GOT3 (cell line): Measurements from ENCODE around the gene PNMT.

Experiments
- DNase-seq: peaks from one replicate; lab custom pipeline; 2025; ENCODE audit warnings: mixed read lengths; lab: John Stamatoyannopoulos, UW

PNMT gene

DNA sequence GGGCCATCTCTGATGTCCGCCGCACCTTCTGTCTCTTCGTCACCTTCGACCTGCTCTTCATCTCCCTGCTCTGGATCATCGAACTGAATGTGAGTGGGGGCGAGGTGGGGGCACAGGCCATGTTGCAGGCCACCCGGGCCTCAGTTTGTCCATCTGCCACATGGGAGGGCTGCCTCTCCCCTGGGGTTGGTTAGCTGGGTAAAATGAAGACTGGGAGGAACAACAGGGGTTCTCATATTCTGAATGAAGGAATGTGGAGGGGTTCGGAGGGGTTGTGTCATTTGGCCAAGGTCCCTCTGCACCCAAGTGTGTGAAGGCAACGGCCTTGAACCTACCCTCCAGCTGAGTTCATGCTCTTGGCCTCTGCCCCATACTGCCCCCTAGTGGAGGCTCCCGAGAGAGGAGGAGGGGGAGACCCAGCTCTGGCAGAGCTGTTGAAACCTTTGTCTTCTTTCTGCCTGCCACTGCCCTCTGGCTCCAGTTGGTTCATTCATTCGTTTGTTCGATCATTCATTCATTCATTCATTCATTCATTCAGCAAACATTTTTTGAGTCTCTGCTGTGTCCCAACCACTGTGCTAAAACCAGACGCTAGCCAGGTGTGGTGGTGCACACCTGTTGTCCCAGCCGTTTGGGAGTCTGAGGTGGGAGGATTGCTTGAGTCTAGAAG, 14.5 kb upstream of the PNMT start:
- no peak for DNase-seq

DNA sequence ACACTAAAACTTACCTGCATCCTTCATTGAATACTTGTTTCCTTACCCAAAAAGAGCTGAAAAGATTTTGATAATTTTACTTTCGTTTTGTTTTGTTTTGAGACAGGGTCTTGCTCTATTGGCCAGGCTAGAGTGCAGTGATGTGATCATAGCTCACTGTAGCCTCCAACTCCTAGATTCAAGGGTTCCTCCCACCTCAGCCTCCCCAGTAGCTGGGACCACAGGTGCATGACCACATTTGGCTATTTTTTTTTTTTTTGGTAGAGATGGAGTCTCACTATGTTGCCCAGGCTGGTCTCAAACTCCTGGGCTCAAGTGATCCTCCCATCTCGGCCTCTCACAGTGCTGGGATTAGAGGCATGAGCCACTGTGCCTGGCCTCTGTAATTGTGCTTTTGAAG, 13.1 kb upstream of the PNMT start:
- DNase-seq, result no peak

- no peak for DNase-seq
These were observed 9.9 kb upstream of the PNMT start for GRCh38 chr17:39658346-39658745.

DNA sequence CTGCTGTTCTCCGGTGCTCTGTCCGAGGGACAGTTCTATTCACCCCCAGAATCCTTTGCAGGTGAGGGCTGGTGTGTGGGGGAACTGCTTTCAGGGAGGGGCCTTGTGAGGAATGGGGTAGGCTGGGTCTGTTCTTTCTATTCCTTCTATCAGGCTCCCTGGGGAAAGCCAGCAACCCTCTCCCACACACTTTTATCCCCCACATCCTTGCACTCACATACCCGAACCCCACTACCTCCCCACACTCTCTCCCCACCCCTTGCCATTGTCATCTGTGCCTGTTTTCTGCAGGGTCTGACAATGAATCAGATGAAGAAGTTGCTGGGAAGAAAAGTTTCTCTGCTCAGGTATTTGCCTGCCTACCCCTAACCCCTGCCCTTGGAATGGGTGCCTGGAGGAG, 9.5 kb upstream of the PNMT start:
- DNase-seq, result no peak

DNA sequence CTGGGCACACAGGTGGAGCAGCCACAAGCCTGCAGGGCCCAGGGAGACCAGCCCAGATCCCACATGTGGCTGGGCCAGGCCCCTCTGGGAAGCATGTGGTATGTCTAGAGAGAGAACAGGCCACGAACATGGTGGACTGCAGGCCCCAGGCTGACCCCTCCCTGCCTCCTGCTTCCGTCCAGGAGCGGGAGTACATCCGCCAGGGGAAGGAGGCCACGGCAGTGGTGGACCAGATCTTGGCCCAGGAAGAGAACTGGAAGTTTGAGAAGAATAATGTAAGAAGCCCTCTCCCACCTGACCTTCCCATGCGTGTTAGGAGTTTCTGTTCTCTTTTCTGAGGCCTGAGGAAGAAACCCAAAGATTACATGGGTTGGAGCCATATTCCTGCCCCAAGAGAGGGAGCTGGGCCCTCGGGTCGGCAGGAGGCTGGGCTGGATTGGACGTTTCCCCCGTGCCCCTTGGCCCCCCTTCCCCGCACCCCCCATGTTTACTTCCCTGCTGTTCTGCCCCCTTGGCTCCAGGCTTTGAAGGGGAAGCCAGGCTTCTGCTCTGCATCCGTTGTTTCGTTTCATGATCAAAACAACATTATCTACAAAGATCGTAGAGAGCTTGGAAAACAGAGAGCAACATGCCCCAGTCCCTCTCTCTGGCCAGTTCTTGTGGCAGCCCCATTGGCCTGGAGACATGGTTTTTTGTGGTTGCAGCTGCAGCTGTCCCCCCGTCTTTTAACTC, 8.8 kb upstream of the PNMT start:
- DNase-seq, result no peak

DNA sequence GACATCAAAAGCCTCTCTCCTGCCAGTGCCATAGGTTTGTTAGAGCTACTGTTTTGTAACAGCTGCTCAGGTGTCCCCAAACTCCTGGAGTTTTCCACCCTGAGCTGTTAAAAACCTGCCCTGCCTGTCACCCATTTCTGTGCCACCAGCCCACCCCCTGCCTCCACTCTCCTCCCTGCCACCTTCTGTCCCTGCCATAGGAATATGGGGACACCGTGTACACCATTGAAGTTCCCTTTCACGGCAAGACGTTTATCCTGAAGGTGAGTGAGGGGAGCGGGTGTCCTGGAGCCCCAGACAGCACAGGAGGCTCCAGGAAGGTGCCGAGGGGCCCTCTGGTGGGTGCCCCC, 8.3 kb upstream of the PNMT start:
- DNase-seq, result no peak

DNA sequence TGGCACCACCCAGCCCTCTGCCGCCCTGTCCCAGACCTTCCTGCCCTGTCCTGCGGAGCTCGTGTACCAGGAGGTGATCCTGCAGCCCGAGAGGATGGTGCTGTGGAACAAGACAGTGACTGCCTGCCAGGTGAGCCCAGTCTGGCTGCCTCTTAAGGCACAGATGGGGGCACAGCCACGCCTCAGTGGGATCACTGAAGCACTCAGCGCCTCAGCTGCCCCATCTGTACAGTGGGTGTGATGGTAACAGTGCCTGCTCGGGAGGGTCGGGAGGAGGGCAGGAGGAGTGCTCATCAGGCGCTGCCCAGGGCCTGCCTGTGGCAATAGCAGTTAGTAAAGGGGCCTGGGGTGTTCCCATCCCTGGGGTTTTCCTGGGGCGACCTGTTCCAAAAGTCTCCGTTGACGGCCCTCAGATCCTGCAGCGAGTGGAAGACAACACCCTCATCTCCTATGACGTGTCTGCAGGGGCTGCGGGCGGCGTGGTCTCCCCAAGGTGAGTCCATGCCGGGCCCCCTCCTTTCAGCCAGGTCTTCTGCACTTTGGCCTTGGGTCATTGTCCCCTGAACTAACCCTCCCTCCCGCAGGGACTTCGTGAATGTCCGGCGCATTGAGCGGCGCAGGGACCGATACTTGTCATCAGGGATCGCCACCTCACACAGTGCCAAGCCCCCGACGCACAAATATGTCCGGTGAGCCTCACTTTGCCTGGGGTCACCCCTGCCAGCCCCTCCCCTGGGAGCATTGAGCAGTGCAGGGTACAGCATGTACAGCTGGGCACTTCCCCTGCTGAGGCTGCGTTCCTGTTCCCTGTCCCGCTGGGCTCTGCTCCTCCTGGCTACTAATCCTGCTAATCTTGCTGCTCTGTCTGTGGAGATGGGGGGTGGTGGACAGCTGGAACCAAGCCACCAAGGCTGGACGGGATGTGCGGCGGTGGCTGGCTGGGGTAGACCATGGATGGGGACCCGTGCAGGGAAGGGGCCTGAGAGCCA, 7.6 kb upstream of the PNMT start:
- DNase-seq, result no peak

DNA sequence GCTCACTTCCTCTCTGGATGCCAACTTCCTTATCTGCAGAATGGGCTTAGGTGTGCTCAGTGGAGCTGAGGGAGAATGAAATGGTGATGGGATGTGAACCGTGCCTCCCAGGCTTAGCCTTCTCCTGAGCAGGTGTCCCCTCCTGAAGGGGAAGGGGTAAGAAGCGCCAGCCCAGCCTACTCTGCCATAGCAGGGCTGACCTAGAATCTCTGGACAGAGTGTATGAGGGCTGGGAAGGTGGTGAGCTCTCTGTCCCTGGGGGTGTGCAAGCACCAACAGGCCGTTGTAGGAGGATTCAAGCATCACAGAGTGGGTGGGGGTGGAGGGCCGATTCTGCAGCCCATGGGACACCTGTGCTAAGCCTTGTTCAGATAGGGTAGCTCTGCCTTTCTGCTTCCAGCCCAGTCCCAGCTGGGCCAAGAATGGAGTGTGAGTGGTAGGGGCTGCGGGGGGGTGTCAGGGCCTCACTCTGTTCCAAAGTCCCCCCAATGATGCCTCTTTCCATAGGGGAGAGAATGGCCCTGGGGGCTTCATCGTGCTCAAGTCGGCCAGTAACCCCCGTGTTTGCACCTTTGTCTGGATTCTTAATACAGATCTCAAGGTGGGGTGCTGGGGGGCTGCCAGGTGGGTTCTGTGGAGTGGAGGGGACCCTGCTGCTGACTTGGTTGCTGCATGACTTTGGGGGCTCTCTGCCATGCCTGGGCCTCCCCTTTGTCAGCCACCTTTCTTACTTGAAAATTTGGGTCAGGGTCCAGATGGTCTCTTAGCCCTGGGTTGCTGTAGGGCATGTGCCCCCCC, 6.3 kb upstream of the PNMT start:
- no peak for DNase-seq

GRCh38 chr17:39662551-39663339, 5.5 kb upstream of the PNMT start:
- DNase-seq, result no peak

- no peak for DNase-seq
These were observed 4.9 kb upstream of the PNMT start for GRCh38 chr17:39663340-39663687.

- DNase-seq, result no peak
These were observed 4.3 kb upstream of the PNMT start for GRCh38 chr17:39663688-39664580.

GRCh38 chr17:39664581-39665561, 3.4 kb upstream of the PNMT start, which contains the start of gene TCAP:
TSS of gene TCAP (plus strand) at chr17:39665349. CDS start at chr17:39665360, 11 bp downstream.
- no peak for DNase-seq

- DNase-seq, result no peak
These were observed 2.5 kb upstream of the PNMT start for GRCh38 chr17:39665642-39666224.

- DNase-seq, result no peak
These were observed 2.0 kb upstream of the PNMT start for GRCh38 chr17:39666231-39666600.

- no peak for DNase-seq
These were observed 1.5 kb upstream of the PNMT start for GRCh38 chr17:39666601-39667261.

DNA sequence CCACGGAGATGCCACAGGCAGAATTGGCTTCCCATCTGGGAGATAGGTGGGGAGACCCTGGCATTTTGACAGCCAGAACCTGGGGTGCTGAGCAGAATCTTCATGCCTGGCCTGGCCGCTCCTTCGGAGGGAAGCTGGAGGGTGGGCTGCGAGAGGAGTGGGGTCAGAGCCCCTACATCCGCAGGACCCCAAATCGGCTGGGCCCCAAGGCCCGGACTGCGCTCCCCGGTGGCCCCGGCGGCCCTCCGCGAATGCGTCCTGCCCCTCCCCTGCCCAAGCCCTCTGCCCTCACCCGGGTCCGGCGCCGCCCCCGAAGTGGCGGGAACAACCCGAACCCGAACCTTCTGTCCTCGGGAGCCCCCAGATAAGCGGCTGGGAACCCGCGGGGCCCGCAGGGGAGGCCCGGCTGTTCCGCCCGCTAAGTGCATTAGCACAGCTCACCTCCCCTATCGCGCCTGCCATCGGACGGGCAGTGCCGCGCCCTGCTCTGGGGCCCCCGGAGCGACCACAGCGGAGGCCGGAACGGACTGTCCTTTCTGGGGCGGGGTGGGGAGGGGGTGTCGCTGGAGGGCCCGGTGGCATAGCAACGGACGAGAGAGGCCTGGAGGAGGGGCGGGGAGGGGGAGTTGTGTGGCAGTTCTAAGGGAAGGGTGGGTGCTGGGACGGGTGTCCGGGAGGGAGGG, 850 bp upstream of the PNMT start:
- no peak for DNase-seq
